OCI-LY1 (cell line): ENCODE results near the gene DIP2B.

ENCODE experiments used
- H2AFZ ChIP-seq: fragments of 200-600 bp; sonication (generic), shearing (Covaris generic); 2 replicates; pipeline ENCODE4 v1.6.0; 2014; ENCODE audit warnings: antibody characterized with exemption, mild to moderate bottlenecking, low read length
- H3F3A ChIP-seq: fragments of 200-600 bp; sonication (generic), shearing (Covaris generic); 2 replicates; pipeline ENCODE4 v1.6.0; 2014; ENCODE audit warnings: mild to moderate bottlenecking, antibody characterized with exemption, low read length, moderate library complexity; ENCODE audit not compliant: insufficient read depth
- H3K27ac ChIP-seq: fragments of 200-600 bp; sonication (generic); 2 replicates; pipeline ENCODE4 v1.5.1; 2014; ENCODE audit warnings: low read length, mixed run types, mild to moderate bottlenecking, low read depth; ENCODE audit not compliant: poor library complexity, severe bottlenecking
- H3K27me3 ChIP-seq: fragments of 200-600 bp; sonication (generic); 2 replicates; pipeline ENCODE4 v1.6.0; 2014; ENCODE audit warnings: antibody characterized with exemption, mild to moderate bottlenecking, low read length, moderate library complexity; ENCODE audit not compliant: insufficient read depth
- H3K36me3 ChIP-seq: fragments of 200-600 bp; sonication (generic); 2 replicates; pipeline ENCODE4 v1.6.1; 2014; ENCODE audit warnings: mild to moderate bottlenecking, antibody characterized with exemption, low read length, moderate library complexity, mixed read lengths; ENCODE audit not compliant: insufficient read depth
- H3K4me1 ChIP-seq: fragments of 200-600 bp; sonication (generic); 2 replicates; pipeline ENCODE4 v1.5.1; 2014; ENCODE audit warnings: mild to moderate bottlenecking, low read length, moderate library complexity; ENCODE audit not compliant: insufficient read depth, severe bottlenecking
- H3K4me2 ChIP-seq: fragments of 200-600 bp; sonication (generic), shearing (Covaris generic); 2 replicates; pipeline ENCODE4 v1.6.1; 2014; ENCODE audit warnings: low read length
- H3K4me3 ChIP-seq: fragments of 200-600 bp; sonication (generic); 2 replicates; pipeline ENCODE4 v1.5.1; 2014; ENCODE audit warnings: low read length, low read depth, mild to moderate bottlenecking, mixed read lengths; ENCODE audit not compliant: poor library complexity, severe bottlenecking
- H3K79me2 ChIP-seq: fragments of 200-600 bp; shearing (Covaris generic); 2 replicates; pipeline ENCODE4 v1.6.1; 2016; ENCODE audit warnings: mixed run types, low read length, mixed read lengths; ENCODE audit not compliant: insufficient read depth
- H3K9ac ChIP-seq: fragments of 200-600 bp; sonication (generic), shearing (Covaris generic); 2 replicates; pipeline ENCODE4 v1.6.1; 2014; ENCODE audit warnings: mild to moderate bottlenecking, low read length, mixed read lengths
- H3K9me2 ChIP-seq: fragments of 200-600 bp; sonication (generic), shearing (Covaris generic); 2 replicates; pipeline ENCODE4 v1.6.1; 2014; ENCODE audit warnings: low read depth, mild to moderate bottlenecking, low read length, mixed read lengths
- H3K9me3 ChIP-seq: fragments of 200-600 bp; shearing (Covaris generic); 2 replicates; pipeline ENCODE4 v1.6.1; 2014; ENCODE audit warnings: low read length, mixed read lengths
- H4K20me1 ChIP-seq: fragments of 200-600 bp; sonication (generic), shearing (Covaris generic); 2 replicates; pipeline ENCODE4 v1.6.0; 2016; ENCODE audit warnings: mild to moderate bottlenecking, low read length; ENCODE audit not compliant: insufficient read depth
- EZH2 ChIP-seq: fragments of 200-600 bp; sonication (generic), shearing (Covaris generic); IDR thresholded peaks from 2 replicates; pipeline ENCODE4 v1.8.0; 2017; ENCODE audit warnings: borderline replicate concordance, mixed run types, mild to moderate bottlenecking, antibody characterized with exemption, low read length, moderate library complexity, mixed read lengths
- TF ChIP-seq, protein P1 (sequence below): fragments of 200-600 bp; sonication (generic), shearing (Covaris generic); IDR thresholded peaks from 2 replicates; pipeline ENCODE4 v1.5.1; 2017; ENCODE audit warnings: mild to moderate bottlenecking, antibody characterized with exemption, low read length, moderate library complexity, mixed read lengths

The DIP2B gene

GRCh38 chr12:50628394-50628793, 123.6 kb downstream of the DIP2B start:
- no peak overlapping the region for H2AFZ ChIP-seq
- no peaks in the 10 kb centered on the region for H4K20me1 ChIP-seq
- H3K9me2 ChIP-seq: no peaks in the 10 kb centered on the region
- no peak overlapping the region for H3K4me3 ChIP-seq
- no peak overlapping the region for H3K4me2 ChIP-seq
- no peaks in the 10 kb centered on the region; the same call in 1 of the 2 replicates for H3K36me3 ChIP-seq
- no peak overlapping the region for H3K27ac ChIP-seq
- H3K4me1 ChIP-seq: peaks cover 19% of the 10 kb centered on the region
- H3K9me3 ChIP-seq: no peaks in the 10 kb centered on the region
- H3K9ac ChIP-seq: no peak overlapping the region
- H3K79me2 ChIP-seq: no peaks in the 10 kb centered on the region
- TF ChIP-seq, protein P1, sequence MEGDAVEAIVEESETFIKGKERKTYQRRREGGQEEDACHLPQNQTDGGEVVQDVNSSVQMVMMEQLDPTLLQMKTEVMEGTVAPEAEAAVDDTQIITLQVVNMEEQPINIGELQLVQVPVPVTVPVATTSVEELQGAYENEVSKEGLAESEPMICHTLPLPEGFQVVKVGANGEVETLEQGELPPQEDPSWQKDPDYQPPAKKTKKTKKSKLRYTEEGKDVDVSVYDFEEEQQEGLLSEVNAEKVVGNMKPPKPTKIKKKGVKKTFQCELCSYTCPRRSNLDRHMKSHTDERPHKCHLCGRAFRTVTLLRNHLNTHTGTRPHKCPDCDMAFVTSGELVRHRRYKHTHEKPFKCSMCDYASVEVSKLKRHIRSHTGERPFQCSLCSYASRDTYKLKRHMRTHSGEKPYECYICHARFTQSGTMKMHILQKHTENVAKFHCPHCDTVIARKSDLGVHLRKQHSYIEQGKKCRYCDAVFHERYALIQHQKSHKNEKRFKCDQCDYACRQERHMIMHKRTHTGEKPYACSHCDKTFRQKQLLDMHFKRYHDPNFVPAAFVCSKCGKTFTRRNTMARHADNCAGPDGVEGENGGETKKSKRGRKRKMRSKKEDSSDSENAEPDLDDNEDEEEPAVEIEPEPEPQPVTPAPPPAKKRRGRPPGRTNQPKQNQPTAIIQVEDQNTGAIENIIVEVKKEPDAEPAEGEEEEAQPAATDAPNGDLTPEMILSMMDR: no peak
- TF ChIP-seq EZH2: no peak
- no peaks in the 10 kb centered on the region for H3F3A ChIP-seq
- H3K27me3 ChIP-seq: no peaks in the 10 kb centered on the region

- H3K9ac ChIP-seq: no peak overlapping the region
- H2AFZ ChIP-seq: no peak overlapping the region
- H3K36me3 ChIP-seq: no peaks in the 10 kb centered on the region; the same call in 1 of the 2 replicates
- H3K9me2 ChIP-seq: no peaks in the 10 kb centered on the region
- H3K9me3 ChIP-seq: no peaks in the 10 kb centered on the region
- no peaks in the 10 kb centered on the region for H3K79me2 ChIP-seq
- H3K27ac ChIP-seq: no peak overlapping the region
- no peaks in the 10 kb centered on the region for H3F3A ChIP-seq
- H3K4me3 ChIP-seq: no peak overlapping the region
- no peak for TF ChIP-seq EZH2
- TF ChIP-seq, protein P1: no peak
- H3K4me2 ChIP-seq: no peak overlapping the region
- H3K4me1 ChIP-seq: peaks cover 7% of the 10 kb centered on the region
- no peaks in the 10 kb centered on the region for H3K27me3 ChIP-seq
- 0 out of 2 replicates have a peak, but pooled peaks cover 2% of the 10 kb centered on the region for H4K20me1 ChIP-seq
Measured at GRCh38 chr12:50633955-50634354, 129.2 kb downstream of the DIP2B start.

DNA sequence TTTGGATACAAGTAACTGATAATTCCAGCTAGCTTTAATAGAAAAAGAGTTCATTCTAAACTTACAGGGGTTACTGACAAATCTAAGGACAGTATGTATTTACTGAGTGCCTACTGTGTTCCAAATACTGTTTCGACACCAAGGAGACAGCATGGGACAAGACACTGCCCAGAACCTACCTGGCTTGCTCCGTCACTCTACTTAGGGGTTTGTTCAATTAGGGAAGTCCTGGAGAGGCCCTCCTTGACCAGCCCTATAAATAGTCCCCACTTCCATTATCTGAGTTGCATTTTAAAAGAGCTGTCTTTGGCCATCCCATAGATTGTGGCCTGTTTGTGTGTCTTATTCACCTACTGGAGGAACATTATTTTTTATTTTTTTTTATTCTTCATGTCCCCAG, 129.6 kb downstream of the DIP2B start:
- Histone ChIP-seq H3K27me3 (no peaks in the 10 kb centered on the region), H3K36me3 (no peaks in the 10 kb centered on the region; the same call in 1 of the 2 replicates), H3K9ac (no peak overlapping the region), H3K79me2 (no peaks in the 10 kb centered on the region), H3K9me3 (no peaks in the 10 kb centered on the region), H3F3A (no peaks in the 10 kb centered on the region), H4K20me1 (0 out of 2 replicates have a peak, but pooled peaks cover 2% of the 10 kb centered on the region), H3K27ac (no peak overlapping the region), H2AFZ (no peak overlapping the region), H3K9me2 (no peaks in the 10 kb centered on the region), H3K4me2 (no peak overlapping the region), H3K4me3 (no peak overlapping the region), H3K4me1 (peaks cover 7% of the 10 kb centered on the region)
- no peak for TF ChIP-seq EZH2
- TF ChIP-seq, protein P1: no peak
